ENCODE results near the gene SAMD14. TPM values are rescaled to one million over a fixed set of nuclear protein-coding genes. Genes with fewer than 3 reads are reported as not detected.
A peak's percentile ranks its signal among the peaks of the same experiment; 100 is the strongest.

The SAMD14 gene
- total and polyA plus RNA-seq, 2 of the 4 experiments (the other 2 are of a cell fraction), result 1.4 to 6.2 TPM

GRCh38 chr17:50161023-50161910, 31.3 kb upstream of the SAMD14 start:
- intact Hi-C loops (cut with micrococcal nuclease) (loop anchor here (1.0 kb wide), 3 partner anchors 21 to 66 kb away; partner anchors contain the start of gene PDK2), dilution Hi-C loops (cut with HindIII; ENCODE audit: low sequenced_read_pairs, unreplicated experiment) (no loop called here), in situ Hi-C loops (cut with MboI; ENCODE audit: low sequenced_read_pairs) (no loop called here)
- Histone ChIP-seq H3K4me2 (ENCODE audit: low read depth, low read length) (peak overlapping the region; percentile 89), H3K14ac (replicated peaks; ENCODE audit: low read depth, low read length) (peak overlapping the region; percentile 91), H2BK20ac (ENCODE audit: low read depth, low read length) (peak overlapping the region; percentile 90; the same call in 1 of the 2 replicates), H3K4me3 (ENCODE audit: insufficient read depth, low read depth, low read length) (peak overlapping the region; percentile 61), H3K79me1 (ENCODE audit: low read depth in 1 of 2, low read length in 2 of 2) (peaks cover 0 to 5% of the 10 kb centered on the region in 2 experiments; a peak in 1 of 4 replicates), H3K18ac (ENCODE audit: low read depth, low read length) (peak overlapping the region; percentile 47), H3K4me1 (ENCODE audit: control insufficient read depth, insufficient read depth, low read length) (peaks cover 5% of the 10 kb centered on the region; the same call in 1 of the 2 replicates), H3K4ac (ENCODE audit: low read depth, low read length) (peak overlapping the region; percentile 86), H3K27me3 (ENCODE audit: control insufficient read depth, insufficient read depth, low read length) (no peaks in the 10 kb centered on the region), H3K23ac (ENCODE audit: low read depth, low read length) (peak overlapping the region; percentile 92), H2AK5ac (ENCODE audit: low read depth, low read length) (peak overlapping the region; percentile 40), H3K56ac (ENCODE audit: extremely low read depth, insufficient read depth, low read length) (peak overlapping the region; percentile 39), H2AFZ (replicated peaks; ENCODE audit: low read length, poor library complexity) (peak overlapping the region; percentile 100), H2AK9ac (replicated peaks; ENCODE audit: low read depth, low read length, poor library complexity) (peak overlapping the region; percentile 70), H4K91ac (ENCODE audit: insufficient read depth, low read depth, low read length) (peak overlapping the region; percentile 80), H2BK15ac (ENCODE audit: low read depth, low read length) (peak overlapping the region; percentile 79; the same call in 1 of the 3 replicates), H3K9me3 (ENCODE audit: control insufficient read depth, insufficient read depth, low read length) (no peaks in the 10 kb centered on the region), H3K9ac (ENCODE audit: low read depth, low read length) (peak overlapping the region; percentile 69), H2BK120ac (ENCODE audit: low read depth, low read length) (peak overlapping the region; percentile 90), H4K20me1 (ENCODE audit: insufficient read depth, low read length) (no peaks in the 10 kb centered on the region), H2BK5ac (ENCODE audit: low read depth, low read length, poor library complexity, severe bottlenecking) (peak overlapping the region; percentile 52), H3K9me1 (ENCODE audit: insufficient read depth, low read length) (no peaks in the 10 kb centered on the region), H4K5ac (ENCODE audit: low read depth, low read length) (peak overlapping the region; percentile 53), H4K8ac (ENCODE audit: low read depth in 2 of 2, low read length in 2 of 2) (peak overlapping the region; percentile 34 to 91), H3K36me3 (ENCODE audit: control insufficient read depth, insufficient read depth, low read length) (no peaks in the 10 kb centered on the region), H3K27ac (ENCODE audit: insufficient read depth, low read length) (peak overlapping the region; percentile 46)
- ChIA-PET CTCF (interaction anchor here (0.9 to 2.2 kb wide), 15 partner anchors 8 to 133 kb away, joined by 3 to 12 read pairs (median 4); no protein-coding TSS in a partner anchor), POLR2A (ENCODE audit: unreplicated experiment) (interaction anchor here (0.5 to 1.4 kb wide), 3 partner anchors 43 to 132 kb away, joined by 3 to 4 read pairs (median 3); no protein-coding TSS in a partner anchor)
- TF ChIP-seq RFX5 (IDR thresholded peaks at IDR 0.05; ENCODE audit: low read depth, low read length) (no peak), USF2 (IDR thresholded peaks at IDR 0.05; ENCODE audit: low read depth, low read length) (0 out of 2 replicates have a peak, but pooled peaks have one; percentile 4), SMC3 (IDR thresholded peaks at IDR 0.05; ENCODE audit: low read depth, low read length) (peak; percentile 96), POLR2A (IDR thresholded peaks at IDR 0.05; ENCODE audit: low read depth, low read length) (peak; percentile 58), CEBPB (IDR thresholded peaks at IDR 0.05; ENCODE audit: low read depth, low read length) (no peak), MAZ (IDR thresholded peaks at IDR 0.05; ENCODE audit: borderline replicate concordance, low read depth, low read length) (peak; percentile 75; the same call in 1 of the 2 replicates), NFE2L2 (IDR thresholded peaks at IDR 0.05; ENCODE audit: low read depth, low read length) (no peak), RAD21 (IDR thresholded peaks at IDR 0.05; ENCODE audit: low read length) (peak; percentile 72), MAFK (IDR thresholded peaks at IDR 0.05; ENCODE audit: low read depth, low read length) (no peak), BHLHE40 (IDR thresholded peaks at IDR 0.05; ENCODE audit: low read depth, low read length) (no peak), CTCF (conservative IDR thresholded peaks at IDR 0.05; ENCODE audit: low read depth, low read length) (peak; percentile 97), MXI1 (IDR thresholded peaks at IDR 0.05; ENCODE audit: borderline replicate concordance, low read depth, low read length) (0 out of 2 replicates have a peak, but pooled peaks have one; percentile 6)
- no TSS peak for BruUV-seq (replicated peaks)
- 0% methylated on average over 20 of the region's 53 CpGs; no CpG with 5 or more reads in 1 of the 2 experiments for WGBS, 2 experiments (ENCODE audit: extremely low coverage in 2 of 2, insufficient read length in 1 of 2)
- DNase-seq (peak; percentile 90), ATAC-seq (ENCODE audit: low read depth) (peak; percentile 96)
